Adrenal gland (tissue), 12 donors: ENCODE results near the gene PARP11. TPM values are rescaled to one million over a fixed set of nuclear protein-coding genes. Genes with fewer than 3 reads are reported as not detected.

ENCODE experiments used
- DNase-seq, 7 donors: peaks; one replicate each; pipeline ENCODE4 v3.0.0-alpha.2; 2019 to 2020
- H3K27ac ChIP-seq, 5 donors: fragments of 200-600 bp; sonication (generic) in 4 of 5; 1 replicate in 3 of 5; 2 replicates in 2 of 5; pipeline versions ENCODE4 v1.5.1 to v1.8.0; 2016 to 2020; ENCODE audit warnings: mild to moderate bottlenecking in 1 of 5
- H3K27me3 ChIP-seq: fragments of 200-600 bp; 2 replicates; pipeline ENCODE4 v1.8.0; 2021
- H3K36me3 ChIP-seq, 2 donors: fragments of 200-600 bp; replicated peaks in 1 of 2; 1 replicate in 1 of 2; 2 replicates in 1 of 2; pipeline versions ENCODE4 v1.5.1 to v1.8.0; 2018 to 2022
- H3K4me1 ChIP-seq, 2 donors: fragments of 200-600 bp; replicated peaks in 1 of 2; 1 replicate in 1 of 2; 2 replicates in 1 of 2; pipeline versions ENCODE4 v1.5.1 to v1.8.0; 2018 to 2021
- H3K4me3 ChIP-seq, 4 donors: fragments of 200-600 bp; sonication (generic) in 3 of 4; one replicate each; pipeline ENCODE4 v1.5.1; 2016 to 2018
- H3K9me3 ChIP-seq, 3 donors: fragments of 200-600 bp; sonication (generic) in 1 of 3; replicated peaks in 1 of 3; 1 replicate in 2 of 3; 2 replicates in 1 of 3; pipeline versions ENCODE4 v1.5.1 to v1.8.0; 2016 to 2021
- CTCF ChIP-seq, 6 experiments: fragments of 450-650 bp in 4 of 6; fragments of 200-600 bp in 2 of 6; sonication (generic) in 1 of 6; IDR thresholded peaks; 1 replicate in 5 of 6; 2 replicates in 1 of 6; pipeline versions ENCODE4 v1.5.1 to v1.8.0; 2016 to 2021; ENCODE audit warnings: antibody characterized with exemption in 6 of 6, mild to moderate bottlenecking in 2 of 6, moderate library complexity in 1 of 6
- POLR2A ChIP-seq, 2 donors: fragments of 450-650 bp; IDR thresholded peaks; one replicate each; pipeline ENCODE4 v1.6.1; 2017; ENCODE audit warnings: antibody characterized with exemption in 2 of 2, mild to moderate bottlenecking in 2 of 2, moderate library complexity in 1 of 2
- WGBS, 4 donors: extraction: QIAGEN DNeasy Blood & Tissue Kit in 2 of 4; methylation state at CpG; one replicate each; pipeline versions ENCODE4 v1.1.5 to v1.1.7; 2013 to 2017; 5-methylcytosine and 5-hydroxymethylcytosine counted together
- intact Hi-C, 2 donors: fragments of 100-400 bp; cut with DNase I; formaldehyde crosslinking; loops; one replicate each; pipeline versions ENCODE4 v1.14.1 to v1.15.0; 2022 to 2023
- polyA plus RNA-seq, 3 donors: library from polyadenylated mRNA; stranded (reverse); fragments of 200-250 nt in 2 of 3; fragments of 350-450 nt in 1 of 3; fragmentation: Illumina TruSeq in 1 of 3; extraction: RNeasy Lipid Tissue Mini Kit (QIAGEN cat#74804) in 1 of 3; gene quantifications; one replicate each; pipeline ENCODE4 v1.2.3, GENCODE V29; 2013 to 2014
- total RNA-seq, 9 donors: library from RNA; depleted of rRNA in 4 of 9; stranded (reverse); fragments of >200 nt in 4 of 9; fragments of 120-200 nt in 1 of 9; fragmentation: NEBNext Ultra II Directional in 1 of 9; extraction: Animal tissue kit (Norgen Biotek cat#: 25700) in 1 of 9; gene quantifications; one replicate each; pipeline versions ENCODE4 v1.1.0 to v1.2.4, GENCODE V29; 2013 to 2023
- donor health status: healthy with polysubstance abuse.
- donor health status: Bipolar disorder and iron deficiency.
- donor health status: DM: yes; HTN: yes; CAD: no.
- donor health status: DM: no; HTN: no; CAD: no.
- donor health status: DM: no; HTN: no; CAD: no.
- donor health status: DM: yes; HTN: yes; CAD: no.

Gene PARP11
- total and polyA plus RNA-seq, 12 donors, result 2.8 to 29.8 (median 16.8) TPM

- H3K27ac ChIP-seq, result peak overlapping the region in 4 of 5 donors; percentile 36 to 88 (median 76)
- whole genome bisulfite sequencing, 4 donors, result 25 to 32% (median 26%) methylated on average over 8 of the region's 8 CpGs
- peak in 5 of 7 donors; percentile 28 to 65 (median 55) for DNase-seq
These were observed 12.3 kb upstream of the PARP11 start for GRCh38 chr12:3885277-3886094.

GRCh38 chr12:3884671-3885070 is 11.5 kb upstream of the PARP11 start:
- intact Hi-C loops, result loop anchor here (5.0 to 10.0 kb wide), 3 partner anchors 113 to 400 kb away; no protein-coding TSS in a partner anchor
- WGBS, 4 donors, result 64 to 69% (median 67%) methylated on average over 6 of the region's 6 CpGs

More at GRCh38 chr12:3885277-3886094, 12.3 kb upstream of the PARP11 start:
- intact Hi-C loops, result loop anchor here in 1 of 2 donors (10.0 kb wide), 1 partner anchor 399 kb away; no protein-coding TSS in a partner anchor
- Histone ChIP-seq H3K9me3 (no peaks in the 10 kb centered on the region), H3K27me3 (no peaks in the 10 kb centered on the region), H3K36me3 (no peaks in the 10 kb centered on the region), H3K4me3 (peak overlapping the region in 2 of 4 donors; percentile 17 to 49), H3K4me1 (peaks cover 4 to 5% of the 10 kb centered on the region in 2 donors)
- TF ChIP-seq POLR2A (IDR thresholded peaks at IDR 0.05), result peak in 1 of 2 donors; percentile 25
- TF ChIP-seq CTCF (IDR thresholded peaks at IDR 0.05), result peak; percentile 76 to 97 (median 89)

GRCh38 chr12:3882896-3883564 is 9.8 kb upstream of the PARP11 start:
- no peaks in the 10 kb centered on the region for H3K27me3 ChIP-seq
- H3K4me3 ChIP-seq, result no peak overlapping the region
- H3K4me1 ChIP-seq, result peaks cover 4 to 5% of the 10 kb centered on the region in 2 donors
- H3K27ac ChIP-seq, result peak overlapping the region in 1 of 5 donors; percentile 44
- WGBS, 4 donors, result 18 to 25% (median 22%) methylated on average over 7 of the region's 7 CpGs
- no peaks in the 10 kb centered on the region for H3K9me3 ChIP-seq
- DNase-seq, result no peak
- no peaks in the 10 kb centered on the region for H3K36me3 ChIP-seq
- intact Hi-C loops, result loop anchor here (5.0 to 10.0 kb wide), 3 partner anchors 114 to 402 kb away; no protein-coding TSS in a partner anchor
- no peak for TF ChIP-seq POLR2A (IDR thresholded peaks at IDR 0.05)
- TF ChIP-seq CTCF (IDR thresholded peaks at IDR 0.05), result peak in 1 of 6 experiments; percentile 14

More at GRCh38 chr12:3884671-3885070, 11.5 kb upstream of the PARP11 start:
- no peak for TF ChIP-seq CTCF (IDR thresholded peaks at IDR 0.05)
- no peak for TF ChIP-seq POLR2A (IDR thresholded peaks at IDR 0.05)
- Histone ChIP-seq H3K4me1 (peaks cover 4 to 5% of the 10 kb centered on the region in 2 donors), H3K4me3 (peak overlapping the region in 1 of 4 donors; percentile 49), H3K9me3 (no peaks in the 10 kb centered on the region), H3K36me3 (no peaks in the 10 kb centered on the region), H3K27me3 (no peaks in the 10 kb centered on the region), H3K27ac (peak overlapping the region in 3 of 5 donors; percentile 73 to 88 (median 78))
- no peak for DNase-seq

GRCh38 chr12:3882406-3882805 is 9.2 kb upstream of the PARP11 start:
- no peak for TF ChIP-seq POLR2A (IDR thresholded peaks at IDR 0.05)
- no peak for TF ChIP-seq CTCF (IDR thresholded peaks at IDR 0.05)
- intact Hi-C loops, result loop anchor here (5.0 to 10.0 kb wide), 3 partner anchors 115 to 402 kb away; no protein-coding TSS in a partner anchor
- no peaks in the 10 kb centered on the region for H3K9me3 ChIP-seq

More at GRCh38 chr12:3882406-3882805, 9.2 kb upstream of the PARP11 start:
- Histone ChIP-seq H3K4me1 (peaks cover 4 to 5% of the 10 kb centered on the region in 2 donors), H3K27me3 (no peaks in the 10 kb centered on the region), H3K27ac (peak overlapping the region in 1 of 5 donors; percentile 44), H3K36me3 (no peaks in the 10 kb centered on the region), H3K4me3 (no peak overlapping the region)
- DNase-seq, result no peak
- WGBS, 4 donors, result 61 to 73% (median 70%) methylated on average over 4 of the region's 4 CpGs
